NK-92 treated with Interleukin-12 subunit alpha and Interleukin-12 subunit beta, amount 100 ng/mL, for 24 hours (cell line): Measurements from ENCODE around the gene TET2.

ENCODE experiments used
- DNase-seq: peaks from one replicate; lab custom pipeline; 2025; lab: John Stamatoyannopoulos, UW

Gene TET2

DNA sequence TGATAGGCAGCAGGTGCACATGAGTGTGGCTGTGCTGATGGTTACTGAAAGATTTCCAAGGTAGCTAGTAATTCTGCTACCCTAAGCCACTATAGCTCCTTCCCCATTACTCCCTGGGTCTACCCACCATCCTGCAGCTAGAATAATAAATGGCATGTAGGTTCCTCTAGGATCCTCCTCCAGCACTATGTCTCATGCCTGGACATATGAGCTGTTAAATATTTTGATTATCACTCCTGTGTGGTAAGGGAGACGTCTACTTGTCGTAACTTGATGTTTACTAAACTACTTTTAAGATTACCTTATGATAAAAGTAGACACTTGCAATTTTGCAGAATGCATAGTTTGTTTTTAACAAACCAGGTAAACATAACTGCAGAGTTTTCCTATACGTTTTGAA lies 35.5 kb downstream of the TET2 start:
- DNase-seq = no peak

DNA sequence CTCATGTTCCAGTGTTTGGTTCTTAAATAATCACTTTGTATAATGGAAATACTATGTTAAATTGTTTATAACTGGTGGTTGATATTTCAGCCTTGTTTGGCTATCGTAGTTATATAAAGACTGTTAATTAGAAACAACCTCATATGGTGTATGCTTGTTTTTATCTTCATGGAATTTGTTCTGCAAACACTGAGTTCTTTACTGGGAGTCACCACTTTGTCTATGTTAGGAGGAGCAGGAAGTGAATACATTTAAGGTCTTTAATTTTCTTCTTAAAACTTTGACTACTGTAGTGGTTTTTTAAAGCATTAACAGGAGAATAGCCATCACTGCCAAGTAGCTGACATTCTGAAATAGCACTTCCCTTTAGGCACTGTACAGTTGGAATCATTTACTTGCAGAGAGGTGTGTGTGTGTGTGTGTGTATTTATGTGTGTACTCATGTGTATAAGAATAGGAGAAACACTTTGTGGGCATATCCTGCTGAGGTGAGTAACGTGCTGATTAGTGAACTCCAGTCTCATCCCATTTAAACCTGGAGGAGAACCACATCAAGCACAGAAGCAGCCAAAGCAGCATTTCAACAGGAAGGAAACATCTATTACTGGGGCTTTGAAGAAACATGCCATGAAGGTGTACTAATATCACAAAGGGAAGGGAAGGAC lies 37.8 kb downstream of the TET2 start:
- no peak for DNase-seq

DNA sequence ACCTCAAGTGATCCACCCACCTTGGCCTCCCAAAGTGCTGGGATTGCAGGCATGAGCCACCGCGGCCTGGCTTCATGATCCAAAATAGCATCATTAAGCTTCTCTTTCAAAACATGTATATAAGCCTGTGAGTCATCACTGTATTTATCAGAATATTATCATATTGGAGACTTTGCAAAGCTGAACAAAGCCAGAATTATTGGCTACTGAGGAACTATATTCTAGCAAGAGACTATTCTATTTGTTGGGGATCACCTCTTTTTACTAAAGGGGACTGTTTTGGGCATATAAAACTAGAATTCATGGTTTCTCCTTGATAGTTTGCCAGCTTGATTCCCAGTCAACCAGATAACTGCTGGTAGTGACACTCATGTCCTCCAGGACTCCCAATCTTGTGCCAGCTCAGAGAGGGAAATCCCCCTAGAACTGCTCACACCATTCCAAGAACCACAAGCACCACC lies 40.1 kb downstream of the TET2 start:
- no peak for DNase-seq

DNA sequence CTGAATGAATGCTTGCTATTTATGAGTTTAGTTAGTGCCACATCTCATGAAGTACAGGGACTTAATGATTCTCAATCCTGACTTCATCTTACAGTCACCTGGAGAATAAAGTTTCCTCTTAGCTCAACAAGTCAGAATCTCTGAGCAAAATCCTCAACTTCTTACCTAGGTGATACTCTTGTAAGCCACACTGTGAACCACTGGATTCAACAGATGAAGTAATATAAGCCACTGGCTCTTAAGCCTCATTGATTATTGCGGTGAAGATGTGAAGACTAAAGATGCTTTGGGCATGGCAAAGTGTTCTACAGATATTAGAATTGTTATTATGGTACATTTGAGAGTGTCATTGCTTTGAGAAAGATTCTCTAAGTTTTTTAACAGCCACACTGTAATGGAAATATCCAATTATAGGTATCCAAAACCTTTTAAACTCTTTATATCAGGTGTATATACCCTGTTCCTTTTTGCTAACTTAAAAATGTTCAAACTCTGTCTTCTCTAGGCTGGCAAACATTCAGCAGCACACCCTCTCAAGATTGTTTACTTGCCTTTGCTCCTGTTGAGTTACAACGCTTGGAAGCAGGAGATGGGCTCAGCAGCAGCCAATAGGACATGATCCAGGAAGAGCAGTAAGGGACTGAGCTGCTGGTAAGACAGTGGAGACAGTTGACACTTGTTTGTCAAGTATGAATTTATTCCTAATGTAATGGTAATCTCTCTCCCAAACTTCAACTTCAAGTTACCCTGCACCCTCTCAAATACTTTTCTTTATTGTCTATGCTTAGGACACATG lies 43.4 kb downstream of the TET2 start:
- DNase-seq = no peak

DNA sequence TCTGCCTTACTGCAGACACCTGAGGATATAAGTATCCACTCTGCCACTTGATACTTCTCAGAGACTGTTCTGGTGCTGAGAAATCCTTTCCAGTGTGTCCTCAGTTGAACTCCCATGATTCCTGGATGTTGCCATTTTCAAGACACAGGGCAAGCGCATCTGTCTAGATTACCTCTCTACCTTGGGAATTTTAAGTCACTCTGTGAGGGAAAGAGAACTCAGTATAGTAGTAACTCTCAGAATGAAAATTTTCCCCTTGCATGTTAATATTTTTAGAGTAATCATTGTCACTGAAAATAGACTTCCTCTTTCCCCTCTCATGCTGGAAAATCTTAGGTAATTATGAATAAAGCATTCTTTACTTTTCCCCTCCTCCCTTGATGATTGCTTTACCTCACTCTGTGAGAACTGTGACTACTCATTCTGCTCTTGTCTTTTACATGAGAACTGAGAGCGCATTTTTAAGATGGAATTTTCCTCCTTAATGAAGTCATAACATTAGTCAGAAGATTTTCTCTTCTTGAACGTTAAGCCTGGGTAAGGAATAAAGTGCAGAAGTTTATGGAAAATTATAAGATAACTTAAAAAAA lies 45.0 kb downstream of the TET2 start:
- DNase-seq = no peak

DNA sequence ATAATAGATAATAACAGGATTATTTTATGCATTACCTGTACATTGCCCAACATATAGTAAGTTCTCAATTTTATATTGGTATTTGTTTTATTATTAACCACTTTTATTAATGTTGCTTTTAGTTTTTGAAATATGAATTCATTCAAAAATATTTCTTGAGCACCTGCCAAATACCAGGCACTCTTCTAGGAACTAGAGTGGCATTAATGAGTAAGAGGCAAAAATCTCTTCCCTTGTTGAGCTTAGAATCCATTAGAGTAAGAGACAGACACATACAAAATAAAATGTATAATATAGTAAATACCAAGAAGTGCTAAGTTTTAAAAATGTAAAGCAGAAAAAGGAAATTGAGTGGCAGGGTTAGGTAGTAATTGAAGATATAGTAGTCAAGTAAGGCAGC lies 45.8 kb downstream of the TET2 start:
- no peak for DNase-seq

DNA sequence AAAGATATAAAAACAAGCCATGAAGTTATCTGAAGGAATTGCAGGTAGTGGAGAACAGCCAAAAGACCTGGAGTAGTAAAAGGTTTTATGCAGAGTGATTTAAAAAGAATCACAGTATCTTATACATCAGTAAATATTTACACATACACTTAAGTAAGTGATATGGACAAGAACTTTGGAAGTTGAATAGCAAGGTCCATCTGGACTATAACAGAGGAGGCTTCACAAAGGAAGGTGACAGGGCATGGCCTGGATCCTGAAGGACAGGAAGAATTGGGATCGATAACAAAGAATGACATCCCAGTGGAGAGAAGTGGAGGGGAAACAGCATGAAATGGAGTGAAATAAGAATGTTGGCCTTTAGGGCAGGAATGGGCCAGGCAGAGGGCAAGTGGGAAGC lies 46.2 kb downstream of the TET2 start:
- DNase-seq = no peak

DNA sequence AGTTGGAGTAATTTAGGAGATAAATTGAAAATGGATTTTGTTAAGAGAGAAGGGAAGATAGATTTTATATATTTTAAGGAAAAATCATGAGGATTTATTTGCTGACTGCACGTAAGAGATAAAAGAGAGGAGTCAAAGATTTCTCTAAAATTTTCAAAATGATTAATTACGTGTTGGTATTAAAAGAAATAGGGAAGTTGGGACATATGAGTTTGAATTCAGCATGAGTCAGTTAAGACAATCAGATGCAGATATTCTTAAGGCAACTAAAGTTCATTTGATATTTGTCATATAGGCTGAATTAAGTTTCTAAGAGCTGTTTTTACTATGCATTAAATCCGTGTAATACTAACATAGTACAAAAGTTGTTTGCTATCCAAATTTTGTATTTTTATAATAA lies 46.9 kb downstream of the TET2 start:
- no peak for DNase-seq

DNA sequence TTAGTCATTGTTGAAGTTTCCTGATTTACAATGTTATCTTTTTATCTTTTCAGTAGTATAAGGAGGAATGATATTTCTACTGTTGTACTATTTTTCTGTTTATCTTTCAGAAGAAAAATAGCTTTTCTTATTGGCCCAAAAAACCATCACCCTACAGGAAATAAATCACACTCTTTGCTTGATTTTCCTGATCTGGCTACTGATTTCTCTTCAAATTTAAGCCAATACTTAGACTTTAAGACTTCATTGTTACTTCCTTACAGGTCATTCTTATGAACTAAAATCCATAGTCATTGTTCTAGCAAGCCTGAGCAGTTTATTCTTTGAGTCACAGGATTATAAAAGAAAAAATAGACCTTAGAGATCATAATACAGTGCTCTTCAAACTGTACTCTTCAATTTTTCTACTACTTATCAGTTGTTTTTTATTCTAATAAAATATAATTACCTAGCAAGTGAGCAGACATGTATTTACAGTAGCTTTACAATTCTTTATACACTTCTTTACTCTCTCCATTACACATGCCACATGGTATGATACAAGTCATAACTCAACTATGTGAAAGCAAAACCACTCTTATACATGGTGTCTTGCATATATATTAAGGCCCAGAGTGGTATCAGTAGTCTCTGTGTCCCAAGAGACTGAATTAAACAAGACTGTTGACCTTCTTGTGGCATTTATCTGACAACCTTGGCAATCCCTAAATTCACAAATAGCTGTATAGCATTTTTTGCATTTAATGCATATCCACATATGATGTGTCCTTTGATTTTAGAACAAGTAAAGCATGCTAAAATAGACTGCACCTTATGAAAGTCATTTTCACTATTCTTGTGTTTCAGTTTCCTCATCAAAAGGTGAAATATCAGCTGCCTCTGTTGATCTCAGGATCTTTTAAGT lies 47.9 kb downstream of the TET2 start:
- no peak for DNase-seq

DNA sequence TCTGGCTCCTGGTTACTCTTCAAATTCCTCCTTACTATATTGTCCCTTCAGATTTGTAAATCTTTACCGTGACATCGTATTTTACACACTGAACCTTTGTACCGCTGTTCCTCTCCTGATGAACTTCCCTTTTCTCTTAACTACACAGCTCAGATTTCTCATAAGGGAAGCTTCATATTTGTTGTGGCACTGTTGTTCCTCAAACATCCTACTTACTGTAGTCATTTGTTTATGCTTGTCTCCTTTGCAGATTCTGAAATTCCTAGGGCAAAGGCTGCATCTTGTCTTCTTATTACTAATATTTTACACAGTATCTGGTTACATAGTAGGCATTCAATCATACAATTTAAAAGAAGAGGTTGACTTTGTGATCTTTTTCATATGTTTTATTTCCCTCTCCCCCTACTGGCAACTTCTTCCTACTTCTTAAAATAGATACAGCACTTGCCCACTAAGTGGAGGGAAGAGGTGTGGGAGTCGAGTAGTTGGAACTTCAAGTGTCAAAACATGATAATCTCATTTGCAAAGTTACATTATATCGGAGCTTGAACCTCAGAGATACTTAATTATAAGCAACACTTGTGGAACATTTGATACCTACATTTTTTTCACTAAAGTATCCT lies 50.0 kb downstream of the TET2 start:
- DNase-seq = no peak

DNA sequence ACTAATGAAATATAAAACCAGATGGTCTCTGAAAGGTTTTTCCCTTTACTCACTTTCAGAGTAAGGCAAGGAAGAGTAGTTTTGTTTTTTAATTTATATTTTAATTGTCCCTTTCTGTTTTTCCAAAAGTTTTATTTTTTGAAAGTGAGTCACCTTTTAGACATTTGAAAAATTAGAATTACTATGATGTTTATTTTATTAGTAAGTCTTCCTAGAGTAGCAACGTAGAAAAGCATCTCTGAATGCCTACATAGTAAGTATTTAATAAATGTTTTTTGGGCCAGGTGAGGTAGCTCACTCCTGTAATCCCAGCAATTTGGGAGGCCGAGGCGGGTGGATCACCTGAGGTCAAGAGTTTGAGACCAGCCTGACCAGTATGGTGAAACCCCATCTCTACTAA lies 51.1 kb downstream of the TET2 start:
- DNase-seq = no peak

DNA sequence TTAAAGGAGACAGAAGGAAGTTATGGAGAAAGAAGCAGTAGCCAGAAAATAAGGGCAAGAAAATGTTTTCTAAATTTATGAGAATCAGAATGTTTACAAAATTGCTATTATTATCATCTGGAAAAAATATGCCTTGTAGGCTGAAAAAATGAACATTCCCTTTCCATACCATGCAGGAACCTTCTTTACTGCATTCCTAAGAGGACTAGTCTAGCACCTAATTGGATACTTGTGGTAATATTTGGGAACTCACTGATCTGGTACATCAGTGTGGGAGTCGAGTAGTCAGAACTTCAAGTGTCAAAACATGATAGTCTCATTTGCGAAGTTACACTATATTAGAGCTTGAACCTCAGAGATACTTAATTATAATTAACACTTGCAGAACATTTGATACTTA lies 51.9 kb downstream of the TET2 start:
- DNase-seq = no peak

DNA sequence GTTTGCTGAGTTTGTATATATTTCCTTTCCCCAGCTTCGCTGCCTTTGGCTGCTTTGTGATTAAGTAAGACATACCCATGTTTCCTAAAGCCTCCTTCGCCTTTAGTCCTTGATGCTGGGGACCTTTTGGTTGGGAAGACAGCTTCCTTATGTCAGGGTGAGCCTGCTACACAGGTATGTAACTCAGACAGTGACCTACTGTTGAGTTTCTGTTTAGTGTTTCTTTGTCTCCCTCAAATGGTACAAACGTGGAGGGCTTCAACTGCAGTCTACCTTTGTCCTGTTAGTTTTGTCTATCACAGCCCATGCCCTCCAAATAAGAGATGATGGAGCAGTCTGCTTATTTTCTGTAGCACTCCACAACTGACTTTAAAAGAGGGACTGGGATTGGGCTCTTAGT lies 59.5 kb downstream of the TET2 start:
- no peak for DNase-seq

DNA sequence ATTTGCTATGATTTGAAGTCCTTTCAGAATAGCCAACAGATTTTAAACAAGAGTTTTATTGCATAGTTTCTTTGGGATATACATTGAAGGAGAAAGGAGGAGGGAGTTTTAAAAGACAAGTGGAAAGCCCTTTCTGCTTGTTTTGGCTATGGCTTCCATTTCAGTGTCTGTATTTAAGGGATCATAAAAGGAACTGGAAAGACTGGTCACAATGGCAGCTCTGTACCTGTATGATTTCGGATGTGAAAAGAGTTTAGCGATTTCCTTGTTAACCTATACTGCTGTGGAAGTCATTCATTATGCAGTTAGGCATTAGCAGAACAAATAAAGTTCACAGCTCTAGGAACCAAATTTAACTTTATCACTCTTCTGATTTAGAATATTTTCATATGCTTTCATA lies 60.7 kb downstream of the TET2 start:
- DNase-seq = no peak

DNA sequence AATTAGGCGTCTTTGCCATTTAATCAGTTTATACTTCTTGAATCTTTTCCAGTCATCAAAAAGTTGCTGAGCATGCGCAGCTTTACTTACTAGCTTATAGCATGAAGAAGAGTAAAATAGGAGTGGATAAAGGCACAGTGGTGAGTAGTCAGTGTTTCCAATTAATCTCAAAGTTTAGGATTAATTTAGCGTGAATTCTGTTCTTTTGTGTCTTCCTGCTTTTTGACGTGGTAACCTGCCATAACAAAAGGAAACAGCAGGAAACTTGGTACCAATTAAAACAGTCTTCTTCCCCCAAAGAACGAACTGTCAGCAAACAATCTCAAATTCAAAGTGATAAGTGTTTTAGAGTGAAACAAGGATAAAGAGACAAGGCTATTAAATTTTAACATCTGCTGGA lies 61.9 kb downstream of the TET2 start:
- DNase-seq = no peak

DNA sequence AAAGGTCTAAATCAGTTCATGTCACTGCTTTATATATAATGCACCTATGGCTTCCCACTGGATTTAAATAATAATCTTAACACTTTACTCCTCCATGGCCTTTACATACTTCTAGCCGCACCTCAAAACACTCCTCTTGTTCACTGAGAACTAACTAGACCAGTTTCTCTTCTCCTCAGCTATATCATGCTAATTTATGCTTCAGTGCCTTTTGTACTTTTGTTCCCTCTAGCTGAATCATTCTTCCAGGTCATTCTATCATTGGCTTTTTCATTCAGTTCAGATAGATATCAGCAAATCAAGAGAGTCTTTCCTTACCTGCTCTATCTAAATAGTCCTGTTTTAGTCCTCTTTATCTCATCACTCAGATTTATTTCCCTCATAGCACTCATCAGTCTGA lies 64.2 kb downstream of the TET2 start:
- DNase-seq = no peak

DNA sequence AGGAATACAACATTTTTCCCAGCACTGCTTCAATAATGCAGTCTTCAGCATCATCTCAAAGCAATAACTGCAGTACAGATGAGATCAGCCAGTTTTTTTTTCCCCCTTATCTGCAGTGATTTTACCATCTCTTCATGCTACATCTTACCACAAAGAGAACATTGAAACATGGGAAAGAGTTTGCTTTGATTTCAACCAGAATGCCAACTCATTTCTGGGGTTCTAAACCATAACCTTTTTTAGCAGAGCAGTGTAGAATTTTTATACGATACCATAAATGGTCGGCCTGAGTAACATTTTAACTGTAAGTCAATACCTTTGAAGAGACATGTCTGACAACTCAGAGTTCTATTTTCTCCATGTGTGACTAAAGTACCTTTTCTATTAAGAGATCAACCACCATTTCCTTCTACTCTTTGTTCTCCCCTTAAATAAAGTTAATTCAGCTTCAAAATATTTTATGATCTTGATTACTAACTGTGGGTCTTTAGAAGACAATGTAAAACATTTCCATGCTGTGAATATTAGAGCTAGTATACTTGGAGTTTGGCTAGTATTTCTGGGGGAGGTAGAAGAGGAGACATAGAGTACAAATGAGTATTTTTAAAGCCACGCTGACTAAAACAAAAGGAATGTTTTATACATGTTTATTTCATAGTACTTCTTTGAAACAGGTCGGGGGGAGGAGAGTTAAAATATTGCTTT lies 69.1 kb downstream of the TET2 start:
- DNase-seq = no peak

DNA sequence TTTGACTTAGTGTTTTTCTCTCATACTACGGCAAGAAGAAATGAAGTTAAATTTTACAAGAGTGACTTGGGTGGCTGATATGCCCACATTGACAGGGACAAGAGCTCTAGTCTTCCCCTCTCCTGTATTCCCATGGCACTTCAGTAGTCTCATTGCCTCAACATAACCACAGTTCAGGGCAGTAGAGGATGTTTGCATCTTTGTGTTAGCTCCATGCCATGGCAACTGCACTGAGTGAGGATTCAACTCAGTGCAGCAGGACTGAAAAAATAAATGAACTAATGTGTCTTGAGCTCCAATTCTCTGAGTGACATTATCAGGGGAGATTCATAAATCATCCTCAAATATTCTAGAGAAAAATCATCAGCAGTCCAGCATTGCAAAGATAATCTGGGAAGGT lies 78.8 kb downstream of the TET2 start:
- no peak for DNase-seq

DNA sequence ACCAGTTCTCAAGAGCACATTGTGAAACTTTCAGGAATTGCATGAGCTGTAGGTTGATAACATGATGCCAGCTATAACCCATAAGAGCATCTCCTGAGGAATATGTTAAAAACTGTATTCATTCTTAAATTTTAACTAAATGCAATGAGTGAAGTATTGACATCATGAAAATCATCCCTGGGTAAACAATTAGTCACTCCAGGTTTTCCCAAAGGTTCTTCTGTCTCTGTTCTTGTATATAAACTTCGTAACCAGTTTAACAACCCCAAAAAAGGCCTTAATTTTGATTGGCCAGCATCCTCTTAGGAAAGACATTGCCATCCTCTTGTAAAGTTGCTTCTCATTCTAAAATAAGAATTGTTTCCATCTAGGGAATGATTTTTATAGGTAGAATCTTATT lies 80.4 kb downstream of the TET2 start:
- DNase-seq = no peak

DNA sequence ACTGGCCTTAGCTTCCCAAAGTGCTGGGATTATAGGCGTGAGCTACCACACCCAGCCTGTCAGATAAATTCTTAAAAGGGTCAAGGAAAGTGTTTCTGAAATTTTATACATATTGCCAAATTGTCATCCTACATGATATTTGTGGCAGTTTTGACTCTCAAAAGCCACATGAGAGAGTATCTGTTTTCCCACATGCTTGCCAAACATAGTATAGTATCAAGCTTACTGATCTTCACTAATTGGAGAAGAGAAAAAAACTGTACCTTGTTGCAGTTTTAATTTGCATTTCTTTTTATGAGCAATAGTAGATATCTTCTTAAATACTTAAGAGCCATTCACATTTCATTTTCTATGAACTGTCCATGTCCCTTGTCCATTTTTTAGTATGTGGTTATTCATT lies 83.6 kb downstream of the TET2 start:
- DNase-seq = no peak

DNA sequence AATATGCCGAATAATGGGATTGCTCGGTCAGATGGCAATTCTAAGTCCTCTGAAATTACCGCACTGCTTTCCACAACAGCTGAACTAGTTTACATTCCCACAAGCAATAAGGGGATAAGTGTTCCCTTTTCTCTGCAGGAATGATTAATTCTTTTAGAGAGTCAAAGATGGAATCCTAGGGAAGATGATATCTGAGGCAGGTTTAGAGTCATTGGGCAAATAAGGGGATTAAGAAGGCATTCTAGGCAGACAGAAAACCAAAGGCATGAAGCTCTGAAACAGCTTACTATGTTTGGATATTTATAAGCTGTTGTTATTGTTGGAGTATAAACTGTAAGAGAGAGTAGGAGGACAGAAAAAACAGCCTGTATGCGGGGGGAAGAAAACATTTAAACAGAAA lies 85.7 kb downstream of the TET2 start:
- no peak for DNase-seq
